Astrocyte (in vitro differentiated cells and primary cell): ENCODE measurements around the gene ABHD15. TPM values are rescaled to one million over a fixed set of nuclear protein-coding genes. Genes with fewer than 3 reads are reported as not detected.

Experiments used
- DNase-seq: peaks from one replicate; pipeline ENCODE4 v3.0.0-alpha.2; 2010; ENCODE audit warnings: low read depth
- FAIRE-seq: peaks from 2 replicates; lab custom pipeline; 2011; peaks lifted over from hg19 to GRCh38; lab: Jason Lieb, UNC
- H2AFZ ChIP-seq: 2 replicates; pipeline ENCODE4 v1.6.0; 2012; ENCODE audit warnings: low read depth, low read length, inconsistent platforms
- H3K27ac ChIP-seq: 2 replicates; pipeline ENCODE4 v1.5.1; 2011; ENCODE audit warnings: low read depth, low read length, inconsistent platforms
- H3K27me3 ChIP-seq: 2 replicates; pipeline ENCODE4 v1.6.0; 2011; ENCODE audit warnings: low read length, inconsistent platforms; ENCODE audit not compliant: insufficient read depth
- H3K36me3 ChIP-seq: 2 replicates; pipeline ENCODE4 v1.5.1; 2011; ENCODE audit warnings: low read length, inconsistent platforms; ENCODE audit not compliant: insufficient read depth
- H3K4me1 ChIP-seq: 2 replicates; pipeline ENCODE4 v1.5.1; 2011; ENCODE audit warnings: low read length, inconsistent platforms; ENCODE audit not compliant: insufficient read depth
- H3K4me2 ChIP-seq: 2 replicates; pipeline ENCODE4 v1.6.0; 2012; ENCODE audit warnings: low read length, inconsistent platforms
- H3K4me3 ChIP-seq: 2 replicates; pipeline ENCODE4 v1.5.1; 2011; ENCODE audit warnings: low read depth, mild to moderate bottlenecking, low read length, inconsistent platforms; ENCODE audit not compliant: insufficient read depth
- H3K79me2 ChIP-seq: 2 replicates; pipeline ENCODE4 v1.6.0; 2012; ENCODE audit warnings: mild to moderate bottlenecking, low read length, inconsistent platforms; ENCODE audit not compliant: insufficient read depth
- H3K9ac ChIP-seq: 2 replicates; pipeline ENCODE4 v1.6.0; 2012; ENCODE audit warnings: mild to moderate bottlenecking, low read length, inconsistent platforms
- H3K9me3 ChIP-seq: 2 replicates; pipeline ENCODE4 v1.5.1; 2012; ENCODE audit warnings: low read depth, mild to moderate bottlenecking, low read length, inconsistent platforms; ENCODE audit not compliant: insufficient read depth
- H4K20me1 ChIP-seq: 2 replicates; pipeline ENCODE4 v1.6.0; 2012; ENCODE audit warnings: low read length, inconsistent platforms; ENCODE audit not compliant: insufficient read depth
- H3K27ac Mint-ChIP-seq: one replicate; pipeline ENCODE4 v1.8.0; 2021; ENCODE audit warnings: mild to moderate bottlenecking, mixed read lengths; ENCODE audit not compliant: unreplicated experiment
- H3K27me3 Mint-ChIP-seq: one replicate; pipeline ENCODE4 v1.8.0; 2021; ENCODE audit warnings: low read depth, mixed read lengths; ENCODE audit not compliant: unreplicated experiment
- H3K36me3 Mint-ChIP-seq: one replicate; pipeline ENCODE4 v1.8.0; 2021; ENCODE audit warnings: low read depth, mixed read lengths; ENCODE audit not compliant: unreplicated experiment
- H3K4me1 Mint-ChIP-seq: one replicate; pipeline ENCODE4 v1.8.0; 2021; ENCODE audit warnings: low read depth, mixed read lengths; ENCODE audit not compliant: unreplicated experiment
- H3K4me3 Mint-ChIP-seq: one replicate; pipeline ENCODE4 v1.8.0; 2021; ENCODE audit warnings: mild to moderate bottlenecking, moderate library complexity, mixed read lengths; ENCODE audit not compliant: unreplicated experiment
- H3K9me3 Mint-ChIP-seq: one replicate; pipeline ENCODE4 v1.8.0; 2021; ENCODE audit warnings: mild to moderate bottlenecking, mixed read lengths; ENCODE audit not compliant: unreplicated experiment
- EZH2 ChIP-seq: IDR thresholded peaks from 2 replicates; pipeline ENCODE4 v1.6.1; 2012; ENCODE audit warnings: mild to moderate bottlenecking, low read length, inconsistent platforms; ENCODE audit not compliant: insufficient read depth
- total RNA-seq: library from RNA; stranded (reverse); gene quantifications from 2 replicates; pipeline ENCODE4 v1.2.1, GENCODE V29; 2021
- TF ChIP-seq, protein P1 (sequence below): IDR thresholded peaks from 2 replicates; pipeline ENCODE4 v1.5.1; 2011; ENCODE audit warnings: low read depth, mild to moderate bottlenecking, inconsistent platforms, low read length, moderate library complexity; ENCODE audit not compliant: insufficient read depth

Gene ABHD15
- total RNA-seq, 1 donor from 2014 or later: 8.6 TPM

DNA sequence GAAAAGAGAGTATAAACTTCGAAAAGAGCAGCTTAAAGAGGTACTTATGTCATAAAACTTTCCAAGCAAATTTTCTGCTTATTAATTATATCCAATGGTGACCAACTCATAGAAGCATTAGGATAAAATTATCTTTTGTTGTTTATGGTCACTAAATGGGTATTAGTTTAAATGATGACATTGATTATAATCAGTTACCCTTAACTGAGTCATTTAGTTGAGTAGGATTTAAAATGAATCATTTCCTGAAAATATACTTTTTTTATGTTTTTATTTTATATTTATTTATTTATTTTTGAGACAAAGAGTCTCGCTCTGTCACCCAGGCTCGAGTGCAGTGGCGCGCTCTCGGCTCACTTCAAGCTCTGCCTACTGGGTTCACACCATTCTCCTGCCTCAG is 55.9 kb downstream of the ABHD15 start:
- Histone ChIP-seq H3K9me3 (no peaks in the 10 kb centered on the region), H2AFZ (no peak overlapping the region), H3K79me2 (no peaks in the 10 kb centered on the region), H3K36me3 (peaks cover 37% of the 10 kb centered on the region), H4K20me1 (peaks cover 8% of the 10 kb centered on the region), H3K9ac (no peak overlapping the region), H3K27me3 (no peaks in the 10 kb centered on the region), H3K4me2 (no peak overlapping the region), H3K27ac (no peak overlapping the region), H3K4me3 (no peak overlapping the region), H3K4me1 (no peaks in the 10 kb centered on the region)
- FAIRE-seq (no peak), DNase-seq (no peak)
- no peaks in the 10 kb centered on the region for H3K9me3 Mint-ChIP-seq
- TF ChIP-seq, protein P1, sequence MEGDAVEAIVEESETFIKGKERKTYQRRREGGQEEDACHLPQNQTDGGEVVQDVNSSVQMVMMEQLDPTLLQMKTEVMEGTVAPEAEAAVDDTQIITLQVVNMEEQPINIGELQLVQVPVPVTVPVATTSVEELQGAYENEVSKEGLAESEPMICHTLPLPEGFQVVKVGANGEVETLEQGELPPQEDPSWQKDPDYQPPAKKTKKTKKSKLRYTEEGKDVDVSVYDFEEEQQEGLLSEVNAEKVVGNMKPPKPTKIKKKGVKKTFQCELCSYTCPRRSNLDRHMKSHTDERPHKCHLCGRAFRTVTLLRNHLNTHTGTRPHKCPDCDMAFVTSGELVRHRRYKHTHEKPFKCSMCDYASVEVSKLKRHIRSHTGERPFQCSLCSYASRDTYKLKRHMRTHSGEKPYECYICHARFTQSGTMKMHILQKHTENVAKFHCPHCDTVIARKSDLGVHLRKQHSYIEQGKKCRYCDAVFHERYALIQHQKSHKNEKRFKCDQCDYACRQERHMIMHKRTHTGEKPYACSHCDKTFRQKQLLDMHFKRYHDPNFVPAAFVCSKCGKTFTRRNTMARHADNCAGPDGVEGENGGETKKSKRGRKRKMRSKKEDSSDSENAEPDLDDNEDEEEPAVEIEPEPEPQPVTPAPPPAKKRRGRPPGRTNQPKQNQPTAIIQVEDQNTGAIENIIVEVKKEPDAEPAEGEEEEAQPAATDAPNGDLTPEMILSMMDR: no peak
- TF ChIP-seq EZH2: no peak
- H3K36me3 Mint-ChIP-seq: peaks cover 4% of the 10 kb centered on the region
- no peaks in the 10 kb centered on the region for H3K27me3 Mint-ChIP-seq
- no peak overlapping the region for H3K27ac Mint-ChIP-seq
- no peak overlapping the region for H3K4me3 Mint-ChIP-seq
- H3K4me1 Mint-ChIP-seq: no peaks in the 10 kb centered on the region

Other genes starting within 250 kb of the ABHD15 start
- 98.2 and 100 TPM in 2 replicates for gene TAOK1, start 176.7 kb downstream of the ABHD15 start, total RNA-seq
- 31.7 and 31.8 TPM in 2 replicates for gene TP53I13, start 1.7 kb upstream of the ABHD15 start, total RNA-seq
- gene GIT1, start 22.6 kb upstream of the ABHD15 start, total RNA-seq: 48.9 and 52.2 TPM in 2 replicates
- gene ANKRD13B, start 26.1 kb upstream of the ABHD15 start, total RNA-seq: 16.3 and 17.9 TPM in 2 replicates
- gene CORO6, start 55.9 kb upstream of the ABHD15 start, total RNA-seq: 8.9 and 9.5 TPM in 2 replicates